Measurements from ENCODE around the gene UNC13C.

UNC13C gene

DNA sequence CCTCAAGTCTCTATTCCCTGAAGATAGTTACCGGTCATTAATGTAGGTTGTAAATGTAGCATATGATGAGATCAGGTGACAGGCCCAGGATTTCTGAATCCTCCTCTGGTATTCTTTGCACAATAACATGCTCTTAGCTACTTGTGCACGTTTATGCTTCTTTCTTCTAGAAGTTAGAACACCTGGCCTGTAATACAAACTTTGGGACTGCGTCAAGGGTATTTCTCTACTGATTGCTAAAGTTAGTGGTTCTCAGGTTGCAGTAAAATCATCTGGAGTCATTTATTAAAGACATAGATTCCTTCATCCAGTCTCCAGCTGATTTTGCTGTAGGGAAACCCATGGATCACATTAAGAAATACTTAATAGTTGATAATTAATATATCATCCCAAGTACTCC is 48.0 kb downstream of the UNC13C start:
- DNase-seq (ENCODE audit: low read depth in 3 of 3), result no peak

DNA sequence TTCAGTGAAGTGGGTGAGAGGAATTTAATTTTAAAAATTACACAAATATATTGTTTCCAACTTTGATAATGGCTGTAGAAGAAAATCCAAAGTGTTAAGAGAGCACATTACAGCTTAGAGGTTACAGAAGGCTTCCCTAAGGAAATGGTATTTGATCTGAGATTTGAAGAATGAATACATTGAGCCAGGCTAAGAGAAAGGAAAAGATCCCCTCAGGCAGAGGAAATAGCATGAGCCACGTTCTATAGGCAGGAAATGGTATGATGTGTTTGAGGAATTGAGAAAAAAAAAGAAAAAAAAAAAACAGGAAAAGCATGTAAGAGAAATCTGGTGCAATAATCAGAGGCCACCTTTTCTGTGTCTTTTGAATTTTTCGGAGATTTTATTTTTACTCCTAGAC is 48.6 kb downstream of the UNC13C start:
- no peak for DNase-seq (ENCODE audit: low read depth in 3 of 3)

DNA sequence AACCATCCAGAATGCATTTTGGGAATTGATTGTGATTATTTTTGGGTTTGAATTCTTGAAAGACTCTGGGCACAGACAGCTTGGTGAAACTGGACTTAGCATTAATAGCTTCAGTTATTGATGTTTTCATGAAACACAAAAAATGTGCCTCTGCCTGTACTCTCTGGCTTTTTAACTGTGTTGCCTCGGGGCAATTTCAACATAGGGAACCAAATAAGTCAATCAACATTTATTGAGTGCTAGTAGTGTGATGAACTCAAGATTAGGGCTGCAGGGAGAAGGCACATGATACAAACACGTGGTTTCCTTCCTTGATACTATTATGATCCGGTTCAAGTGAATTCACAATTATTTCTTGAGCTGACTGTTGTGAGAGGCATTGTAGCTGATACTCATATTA is 50.8 kb downstream of the UNC13C start:
- DNase-seq (ENCODE audit: low read depth in 3 of 3), result no peak

DNA sequence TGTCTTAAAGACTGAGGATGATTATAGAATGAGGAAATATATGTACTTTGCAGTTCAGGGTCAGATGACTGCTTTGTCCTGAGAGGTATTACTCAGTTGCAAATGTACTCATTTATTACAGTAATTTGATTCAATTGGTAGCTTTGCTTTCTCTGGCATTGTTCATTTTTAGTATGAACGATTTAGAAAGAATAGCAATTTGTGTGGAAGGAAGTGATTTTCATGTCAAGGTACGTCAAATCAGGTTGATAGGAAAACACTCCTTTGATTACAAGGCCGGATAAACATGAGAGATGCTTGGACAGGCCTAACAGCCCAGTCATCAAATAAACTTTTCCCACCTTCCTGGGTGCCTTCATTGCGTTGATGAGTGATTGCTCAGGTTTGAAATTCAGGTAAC is 53.8 kb downstream of the UNC13C start:
- no peak for DNase-seq (ENCODE audit: low read depth in 3 of 3)

DNA sequence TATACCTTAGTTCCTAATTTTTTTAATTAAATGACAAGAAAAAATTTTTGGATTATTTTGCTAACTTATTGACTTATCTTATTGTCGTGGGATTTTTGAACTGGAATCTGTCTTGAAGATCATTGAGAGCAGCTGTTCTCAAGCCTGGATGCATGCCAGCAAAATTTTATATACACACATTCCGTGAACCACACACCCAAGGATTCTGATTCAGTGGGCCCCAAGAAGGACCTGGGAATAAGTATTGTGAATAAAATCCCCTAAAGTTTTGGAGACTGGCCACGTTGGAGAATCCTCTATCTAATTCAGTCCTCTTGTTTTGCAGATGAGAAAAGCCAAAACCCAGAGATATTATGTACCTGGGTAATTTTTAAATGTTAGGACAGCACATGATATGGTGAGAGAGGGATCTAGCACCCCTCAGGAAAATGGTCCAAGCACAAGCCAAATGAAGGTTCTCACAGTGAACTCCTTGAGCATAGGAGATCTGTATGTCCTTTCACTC is 55.2 kb downstream of the UNC13C start:
- no peak for DNase-seq (ENCODE audit: low read depth in 3 of 3)

DNA sequence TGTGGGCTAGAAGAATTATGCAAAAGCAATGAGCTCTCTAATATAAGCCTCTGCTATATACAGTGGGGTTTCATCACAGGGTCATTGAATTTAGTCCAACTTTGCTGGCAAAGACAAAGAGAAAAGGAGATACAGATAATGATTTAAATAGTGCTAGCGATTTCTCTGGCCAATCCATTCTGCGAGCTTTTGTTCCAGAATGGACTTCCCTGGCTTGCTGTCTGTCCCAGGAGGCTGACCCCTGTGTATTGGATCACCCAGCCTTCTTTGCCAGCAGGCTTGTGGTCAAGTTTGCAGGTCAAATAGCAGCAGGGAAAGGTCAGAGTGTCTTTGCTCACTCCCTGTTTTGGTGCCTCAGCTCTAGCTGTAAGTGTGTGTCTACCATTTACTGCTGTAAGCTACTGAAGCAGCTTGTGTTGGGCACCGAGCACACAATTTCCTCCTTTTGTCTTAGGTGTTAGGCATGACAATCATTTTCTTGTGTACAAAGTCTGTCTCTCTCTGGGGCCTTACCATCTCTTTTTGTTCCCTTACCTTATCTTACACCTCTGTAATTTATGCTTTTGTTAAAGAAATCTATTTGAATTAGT is 55.7 kb downstream of the UNC13C start:
- DNase-seq (ENCODE audit: low read depth in 3 of 3), result no peak

DNA sequence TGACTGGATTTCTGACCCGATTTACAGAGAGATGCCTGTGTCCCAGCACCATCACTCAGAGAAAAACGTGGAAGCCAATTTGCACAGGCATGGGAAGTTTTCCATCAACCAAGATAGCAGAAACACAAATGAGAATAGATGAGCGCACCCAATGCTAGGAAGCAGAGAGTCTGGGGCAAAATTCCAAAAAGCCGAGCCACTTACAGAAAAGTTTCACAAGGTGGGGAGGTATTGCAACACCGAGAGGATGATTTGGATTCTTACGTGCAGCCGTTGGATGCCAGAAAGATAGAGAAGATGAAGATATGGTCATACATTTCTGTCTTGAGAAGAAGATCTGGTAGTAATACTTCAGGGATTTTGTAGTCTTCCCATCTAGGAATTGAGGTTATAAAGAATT is 57.4 kb downstream of the UNC13C start:
- no peak for DNase-seq (ENCODE audit: low read depth in 3 of 3)

DNA sequence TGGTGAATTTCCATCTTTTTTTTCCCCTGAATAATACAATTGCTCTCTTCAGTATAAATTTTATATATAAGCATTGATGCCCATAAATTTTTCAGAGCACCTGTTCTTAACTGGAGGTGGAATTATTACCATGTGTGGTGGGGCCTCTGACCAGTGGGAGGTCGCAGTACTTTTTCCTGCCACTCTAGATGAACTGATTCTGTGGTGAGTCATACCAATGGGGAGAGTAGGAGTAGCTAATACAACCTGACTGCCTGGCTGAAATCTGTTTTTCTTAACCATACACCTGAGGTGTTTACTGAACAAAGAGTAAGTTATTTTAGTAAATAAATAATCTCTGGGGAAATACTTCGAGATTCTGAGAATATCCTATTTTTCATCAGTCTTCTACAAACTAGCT is 67.2 kb downstream of the UNC13C start:
- no peak for DNase-seq (ENCODE audit: low read depth in 3 of 3)

DNA sequence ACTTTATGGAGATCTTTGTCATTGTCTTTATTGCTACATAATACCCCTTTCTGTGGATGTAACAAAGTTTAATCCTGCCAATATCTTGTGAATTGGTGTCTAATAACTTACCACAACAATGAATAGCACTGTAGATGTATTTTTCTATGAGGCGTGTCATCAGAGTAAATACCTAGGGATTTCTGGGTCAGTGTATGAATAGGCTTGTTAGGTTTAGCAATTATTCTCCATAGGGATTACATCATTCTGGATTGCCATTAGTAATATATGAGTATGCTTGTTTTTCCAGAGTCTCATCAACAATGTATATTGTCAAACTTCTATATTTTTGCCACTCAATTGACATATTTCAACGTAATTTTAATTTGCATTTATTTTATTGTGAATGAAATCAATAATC is 67.9 kb downstream of the UNC13C start:
- DNase-seq (ENCODE audit: low read depth in 3 of 3), result no peak

DNA sequence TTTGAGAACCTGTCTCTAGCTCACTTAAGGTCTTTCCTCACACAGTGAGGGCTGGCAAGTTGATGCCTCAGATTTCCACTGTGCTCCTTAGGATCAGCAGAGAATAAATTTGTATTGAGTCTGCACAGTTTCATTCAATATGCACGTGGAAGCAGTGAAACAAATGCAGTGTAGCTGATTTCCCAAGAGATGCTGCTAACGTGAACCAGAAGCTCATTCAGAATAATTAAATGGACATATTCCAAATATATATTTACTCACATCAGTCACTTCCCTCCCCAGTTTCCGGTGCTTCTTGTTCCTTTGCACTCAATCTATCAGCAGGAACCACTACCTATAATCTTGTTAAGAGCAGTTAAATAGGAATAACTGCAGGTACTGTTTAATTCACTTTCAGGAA is 86.1 kb downstream of the UNC13C start:
- DNase-seq (ENCODE audit: low read depth in 3 of 3), result no peak

DNA sequence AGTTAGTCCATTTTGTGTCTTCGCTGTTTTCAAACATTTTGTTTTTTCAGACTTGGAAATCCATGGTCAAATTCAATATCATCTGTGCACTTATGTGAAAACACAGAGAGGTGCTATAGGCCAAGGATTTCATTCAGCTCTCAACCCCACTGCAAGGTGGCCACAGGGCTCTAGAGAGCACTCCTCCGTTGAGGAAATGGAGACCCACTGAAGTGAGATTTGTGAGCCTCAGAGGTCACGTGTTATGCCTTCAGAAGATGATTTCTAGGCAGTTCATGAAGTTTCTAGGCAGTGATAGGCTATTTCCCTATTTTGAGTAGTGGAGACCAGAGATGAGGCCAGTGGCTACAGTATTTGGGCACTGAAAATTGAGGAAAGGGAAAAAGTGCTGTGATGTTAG is 88.2 kb downstream of the UNC13C start:
- no peak for DNase-seq (ENCODE audit: low read depth in 3 of 3)

DNA sequence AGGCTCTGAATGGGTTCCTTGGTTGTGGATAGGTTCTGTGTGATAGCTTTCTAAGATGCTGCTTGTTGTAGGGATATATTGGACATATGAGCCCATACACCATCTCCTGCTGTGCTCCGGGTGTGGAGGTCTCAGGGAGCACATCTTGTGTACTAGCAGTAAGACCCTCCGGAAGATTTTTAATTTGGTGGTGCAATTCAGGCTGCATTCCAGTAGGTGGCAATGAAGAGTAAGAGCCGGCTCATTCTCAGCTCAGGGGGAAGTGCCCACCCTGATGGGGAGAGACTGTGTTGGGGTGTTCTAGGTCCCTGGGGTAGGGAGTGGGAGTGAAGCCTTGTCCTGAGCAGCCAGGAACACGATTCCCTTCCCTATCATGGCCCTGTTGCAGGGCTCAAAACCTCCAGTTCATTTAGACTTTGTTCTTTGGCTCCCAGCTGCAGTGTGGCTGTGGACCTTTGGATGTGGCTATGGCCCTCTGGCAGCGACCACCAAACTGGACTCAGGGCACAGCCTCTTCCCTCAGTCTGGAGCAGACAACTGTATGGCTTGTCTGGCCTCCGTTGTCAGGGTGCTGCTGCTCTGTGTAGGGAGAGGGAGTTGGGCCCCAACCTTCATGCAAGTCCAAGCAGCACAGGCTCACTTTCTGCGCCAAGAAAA is 104.7 kb downstream of the UNC13C start:
- DNase-seq (ENCODE audit: low read depth in 3 of 3), result no peak

DNA sequence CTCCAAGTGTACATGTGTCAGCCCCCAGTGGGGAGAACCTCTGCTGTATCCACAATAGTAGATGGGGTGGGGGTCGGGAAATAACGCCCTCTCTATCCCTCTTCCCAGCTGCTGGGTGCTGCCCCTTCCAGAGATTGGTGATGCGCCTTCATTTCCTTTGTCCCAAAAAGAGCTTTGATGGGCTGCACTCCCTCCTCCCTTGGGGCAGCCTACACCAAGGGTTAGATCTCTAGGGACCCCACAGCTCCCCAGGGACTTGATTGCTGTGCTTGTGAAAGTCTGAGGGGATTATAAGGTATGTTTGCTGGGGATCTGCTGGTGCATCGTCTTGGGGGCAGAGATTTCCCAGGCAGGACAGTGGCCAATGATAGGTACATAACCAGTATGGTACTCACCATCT is 105.3 kb downstream of the UNC13C start:
- DNase-seq (ENCODE audit: low read depth in 3 of 3), result no peak

DNA sequence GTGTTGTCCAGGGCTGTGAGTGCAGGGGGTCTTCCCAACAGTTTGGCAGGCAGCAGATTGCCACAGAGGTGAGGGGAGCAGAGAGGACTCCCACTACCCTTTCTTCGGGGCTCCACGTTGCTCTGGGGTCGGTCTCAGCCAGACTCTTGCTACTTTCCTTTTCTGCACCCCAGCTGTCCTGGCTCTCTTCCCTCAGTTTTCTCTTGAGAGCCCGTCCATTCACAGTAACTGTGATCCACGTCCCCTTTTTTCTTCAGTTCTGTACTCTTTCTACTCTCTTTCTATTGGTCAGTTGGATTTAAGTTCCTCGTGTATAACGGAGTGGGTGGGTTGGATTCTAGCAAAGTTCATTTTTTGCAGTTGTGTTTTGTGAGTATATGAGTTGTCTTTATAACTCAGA is 105.8 kb downstream of the UNC13C start:
- DNase-seq (ENCODE audit: low read depth in 3 of 3), result no peak

DNA sequence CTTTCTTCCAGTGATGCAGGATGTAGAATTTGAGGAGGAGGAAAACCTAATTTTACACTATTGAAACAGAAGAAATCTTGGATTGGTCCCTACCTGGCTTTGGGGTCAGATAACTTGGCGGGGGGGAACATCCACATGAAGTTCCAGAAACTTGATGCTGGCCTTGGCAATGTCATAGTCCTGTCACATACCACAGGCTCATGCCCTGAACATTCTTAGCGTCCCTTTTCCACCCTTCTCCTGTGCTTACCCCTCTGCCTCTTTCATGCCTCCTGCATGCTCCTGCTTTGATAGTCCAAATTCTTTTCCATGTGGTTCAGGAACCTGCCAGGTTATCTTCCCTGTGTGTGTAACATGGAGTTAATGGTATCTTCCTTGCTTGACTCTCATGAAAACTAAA is 110.6 kb downstream of the UNC13C start:
- DNase-seq (ENCODE audit: low read depth in 3 of 3), result no peak

DNA sequence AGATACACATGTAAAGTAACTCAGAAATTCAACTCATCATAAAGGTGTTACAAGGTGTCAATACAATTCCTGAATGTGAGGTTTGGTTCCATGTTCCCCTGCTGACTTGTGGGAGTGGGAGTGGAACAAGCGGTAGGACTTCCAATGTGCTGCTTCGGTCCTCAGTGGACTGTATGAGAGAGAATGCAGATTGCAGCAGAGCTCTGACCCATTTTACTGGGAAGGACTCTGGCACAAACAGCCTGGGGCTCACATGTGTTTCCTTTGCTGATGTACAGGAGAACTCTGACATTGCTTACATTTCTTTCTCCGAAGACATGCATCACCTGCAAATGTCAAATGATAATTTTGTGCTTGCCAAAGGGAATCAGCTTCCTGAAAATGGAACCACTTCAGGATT is 111.5 kb downstream of the UNC13C start:
- DNase-seq (ENCODE audit: low read depth in 3 of 3), result no peak

DNA sequence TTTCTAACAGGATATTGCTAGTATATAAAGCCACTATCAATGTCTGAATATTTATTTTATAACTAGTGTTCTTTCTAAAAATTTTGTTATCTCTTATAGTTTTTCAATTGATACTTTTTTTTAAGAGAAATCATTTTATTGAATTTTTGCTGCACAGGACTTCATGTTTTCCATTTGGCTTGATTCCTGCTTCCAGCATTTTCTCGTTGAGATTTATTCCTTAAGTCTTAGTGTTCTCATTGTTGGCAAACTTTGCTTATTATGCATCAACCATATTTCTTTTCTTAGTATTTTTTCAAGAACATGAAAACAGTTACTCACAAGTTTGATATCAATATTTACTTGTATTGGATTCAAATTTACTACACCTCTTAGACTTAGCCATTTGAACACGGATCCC is 113.4 kb downstream of the UNC13C start:
- no peak for DNase-seq (ENCODE audit: low read depth in 3 of 3)

DNA sequence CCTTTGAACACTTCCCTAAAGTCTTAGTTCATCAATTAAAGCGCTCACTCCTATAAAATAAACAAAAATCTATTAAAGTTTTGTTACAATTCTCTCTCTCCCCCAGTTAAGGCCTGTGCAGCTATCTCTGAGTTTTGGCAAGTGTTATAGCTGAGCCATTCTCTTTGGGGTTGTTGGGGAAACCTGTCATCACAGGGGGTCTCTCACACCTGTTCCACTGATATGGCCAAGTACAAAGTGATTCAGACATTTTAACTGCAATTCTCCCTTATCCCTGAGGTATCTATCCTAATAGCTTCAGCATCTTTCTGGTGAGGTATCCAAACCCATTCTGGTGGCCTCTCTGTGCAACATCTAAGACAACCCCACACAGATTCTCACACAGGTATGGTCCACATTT is 116.4 kb downstream of the UNC13C start:
- DNase-seq (ENCODE audit: low read depth in 3 of 3), result no peak

DNA sequence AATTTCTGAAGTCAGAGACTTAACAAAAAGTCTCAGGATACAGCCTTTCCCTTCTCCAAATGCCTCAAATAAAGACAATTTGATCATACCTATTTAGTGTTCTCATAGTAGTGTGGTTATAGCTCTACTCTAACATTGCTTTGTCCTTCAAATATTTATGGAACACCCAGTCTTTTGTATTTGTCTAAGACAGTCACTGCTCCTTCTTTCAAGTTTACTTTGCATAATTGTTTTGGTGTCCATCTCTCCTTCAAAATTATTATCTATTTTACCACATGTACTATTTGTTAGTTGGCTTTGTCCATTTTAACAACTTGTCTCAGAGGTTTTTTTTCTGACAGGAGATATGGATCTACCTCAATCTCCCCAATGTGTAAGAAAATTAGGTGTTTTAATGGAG is 118.8 kb downstream of the UNC13C start:
- DNase-seq (ENCODE audit: low read depth in 3 of 3), result no peak

DNA sequence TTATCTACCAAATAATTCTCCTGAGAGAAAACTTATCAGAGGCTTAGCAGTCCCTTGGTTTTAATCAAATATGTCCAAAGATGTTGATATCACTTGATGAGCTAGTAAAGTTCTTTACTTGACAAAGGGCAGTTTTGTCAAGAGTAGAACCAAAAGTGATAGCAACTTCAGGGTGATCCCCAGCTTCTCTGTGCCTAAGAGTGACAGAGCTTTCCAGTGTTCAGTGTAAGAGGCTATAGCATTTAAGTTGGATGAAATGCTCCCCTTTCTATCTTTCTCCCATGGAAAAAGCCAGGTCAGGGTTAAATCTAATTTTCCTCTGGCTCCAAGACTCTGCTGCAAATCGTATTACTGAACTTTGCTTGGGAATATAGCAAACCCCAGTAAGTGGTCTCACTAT is 120.8 kb downstream of the UNC13C start:
- DNase-seq (ENCODE audit: low read depth in 3 of 3), result no peak

DNA sequence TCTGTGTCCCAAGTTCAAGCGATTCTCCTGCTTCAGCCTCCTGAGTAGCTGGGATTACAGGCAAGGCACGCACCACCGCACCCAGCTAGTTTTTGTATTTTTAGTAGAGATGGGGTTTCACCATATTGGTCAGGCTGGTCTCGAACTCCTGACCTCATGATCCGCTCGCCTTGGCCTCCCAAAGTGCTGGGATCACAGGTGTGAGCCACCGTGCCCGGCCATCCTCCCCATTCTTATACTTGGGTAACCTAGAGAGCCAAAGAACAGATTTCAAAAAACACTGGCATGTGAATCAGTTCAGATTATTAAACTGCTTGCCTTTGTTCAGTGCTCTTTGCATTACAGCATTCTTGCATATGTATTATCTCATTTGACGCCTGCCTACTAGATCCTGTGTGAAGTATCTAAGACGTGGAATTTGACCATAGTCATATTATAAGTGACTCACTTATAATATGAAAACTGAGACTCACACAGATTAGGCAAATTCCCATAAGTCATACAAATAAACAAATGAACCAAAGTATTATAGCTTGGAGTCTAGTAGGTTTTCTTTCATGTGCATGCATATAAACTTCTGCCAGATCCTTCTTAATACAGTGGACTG is 123.5 kb downstream of the UNC13C start:
- no peak for DNase-seq (ENCODE audit: low read depth in 3 of 3)

DNA sequence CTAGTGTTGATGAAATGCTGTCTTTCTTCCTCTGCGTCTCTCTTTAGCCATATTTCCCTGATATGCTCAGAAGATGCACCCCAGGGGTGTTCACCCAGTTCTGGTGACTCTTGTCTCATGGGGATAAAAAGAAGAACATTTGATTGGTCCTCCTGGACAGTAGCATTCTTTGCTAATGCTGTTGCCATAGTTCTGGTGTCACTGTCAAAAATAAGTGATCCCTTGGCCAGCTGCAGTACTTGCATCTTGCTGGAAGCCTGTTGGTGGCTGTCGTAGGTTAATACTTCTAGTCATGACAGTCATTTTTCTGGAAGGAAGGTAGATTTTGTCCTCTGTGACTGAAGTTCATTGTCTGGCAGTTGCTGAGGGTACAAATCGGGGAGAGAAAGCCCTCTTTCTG is 124.5 kb downstream of the UNC13C start:
- no peak for DNase-seq (ENCODE audit: low read depth in 3 of 3)

DNA sequence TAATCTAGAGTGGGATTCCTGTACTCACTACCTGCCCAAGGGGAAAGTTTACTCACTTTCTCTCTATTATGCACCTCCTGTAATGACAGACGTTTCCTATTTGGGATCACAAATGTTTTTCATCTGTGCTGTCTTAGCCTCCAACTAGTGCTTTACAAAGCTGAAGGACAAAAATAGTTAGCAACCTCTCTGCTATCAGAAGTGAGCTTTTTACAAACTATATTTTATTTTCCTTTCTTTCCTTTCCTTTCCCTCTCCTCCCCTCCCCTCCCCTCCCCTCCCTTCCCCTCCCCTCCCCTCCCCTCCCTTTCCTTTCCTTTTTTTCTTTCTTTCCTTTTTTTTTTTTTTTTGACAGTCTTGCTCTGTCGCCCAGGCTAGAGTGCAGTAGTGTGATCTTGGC is 130.8 kb downstream of the UNC13C start:
- no peak for DNase-seq (ENCODE audit: low read depth in 3 of 3)

DNA sequence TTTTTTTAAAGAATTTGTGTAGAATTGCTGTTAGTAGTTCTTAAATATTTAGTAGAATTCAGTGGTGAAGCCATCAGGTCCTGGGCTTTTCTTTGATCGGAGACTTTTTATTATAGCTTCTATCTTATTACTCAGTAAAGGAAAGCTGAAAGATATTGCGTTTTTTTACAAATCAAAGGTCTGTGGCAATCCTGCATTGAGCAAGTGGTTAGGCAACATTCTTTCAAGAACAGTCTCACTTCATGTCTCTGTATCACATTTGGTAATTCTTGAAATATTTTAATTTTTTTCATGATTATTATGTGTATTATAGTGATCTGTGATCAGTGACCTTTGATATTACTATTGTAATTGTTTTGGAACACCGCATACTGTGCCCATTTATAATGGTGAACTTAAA is 140.8 kb downstream of the UNC13C start:
- DNase-seq (ENCODE audit: low read depth in 3 of 3), result no peak

Data from stimulated activated CD4-positive, alpha-beta T cell treated with anti-CD3 and anti-CD28 coated beads, TNF-alpha, amount 100 ng/mL, for 48 hours (primary cell).